HG03457 (cell line): ENCODE data around the gene PRR7.
"Not testable (repeated sequence)": the region's sequence is repeated elsewhere in the genome, so short reads cannot be mapped to it uniquely, and the experiment has no call there.

Experiments
- ATAC-seq: cut with Tn5 transposase; IDR thresholded peaks from one replicate; pipeline ENCODE4 v1.9.1; 2021; ENCODE audit warnings: moderate number of reproducible peaks; ENCODE audit not compliant: unreplicated experiment

Gene PRR7, protein sequence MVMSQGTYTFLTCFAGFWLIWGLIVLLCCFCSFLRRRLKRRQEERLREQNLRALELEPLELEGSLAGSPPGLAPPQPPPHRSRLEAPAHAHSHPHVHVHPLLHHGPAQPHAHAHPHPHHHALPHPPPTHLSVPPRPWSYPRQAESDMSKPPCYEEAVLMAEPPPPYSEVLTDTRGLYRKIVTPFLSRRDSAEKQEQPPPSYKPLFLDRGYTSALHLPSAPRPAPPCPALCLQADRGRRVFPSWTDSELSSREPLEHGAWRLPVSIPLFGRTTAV

DNA sequence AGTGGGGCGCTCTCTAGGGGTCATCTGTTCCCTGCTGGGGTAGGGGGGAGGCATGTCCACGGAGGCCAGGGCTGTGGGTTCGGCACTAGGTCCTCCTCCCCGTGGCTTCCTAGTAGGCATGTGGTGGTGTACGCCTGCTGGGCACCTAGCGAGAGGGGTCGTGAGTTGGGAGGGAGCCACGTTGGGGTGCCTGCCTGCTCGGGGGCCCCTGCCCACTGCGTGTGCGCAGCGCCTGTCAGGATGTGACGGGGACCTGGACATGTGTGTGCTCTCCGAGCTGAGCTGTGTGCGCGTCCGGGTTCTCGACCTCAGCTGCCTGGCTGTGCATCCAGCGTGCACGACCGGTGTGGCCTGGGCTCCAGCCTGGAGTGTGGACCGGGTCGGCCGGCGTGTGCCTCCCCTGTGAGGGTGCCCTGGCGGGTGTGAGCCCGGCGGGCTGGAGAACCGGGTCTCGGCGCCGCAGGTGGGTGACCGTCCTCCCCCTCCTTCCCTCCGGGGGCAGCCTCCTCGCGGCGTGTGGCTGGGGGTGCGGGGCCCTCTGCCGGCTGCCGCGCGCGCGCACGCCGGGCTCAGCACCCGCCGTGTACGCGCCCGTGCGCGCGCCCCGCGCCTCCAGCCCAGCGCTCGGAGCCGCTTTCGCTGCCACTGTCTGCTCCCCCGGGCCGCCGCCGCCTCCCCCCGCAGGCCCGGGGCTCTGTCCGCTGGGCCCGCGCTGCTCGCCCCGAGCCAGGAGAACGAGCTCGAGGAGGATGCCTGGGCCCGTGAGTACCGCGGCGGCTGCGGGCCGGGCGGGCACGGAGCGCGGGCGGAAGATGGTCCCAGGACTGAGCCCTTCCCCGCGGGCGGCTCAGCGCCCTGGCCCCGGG lies at the start of gene PRR7:
Gene PRR7, plus strand, starts transcription at position 615 of the 866 bp plus-strand sequence. CDS start 8,254 bp downstream, outside the sequence.
- ATAC-seq, result no peak

DNA sequence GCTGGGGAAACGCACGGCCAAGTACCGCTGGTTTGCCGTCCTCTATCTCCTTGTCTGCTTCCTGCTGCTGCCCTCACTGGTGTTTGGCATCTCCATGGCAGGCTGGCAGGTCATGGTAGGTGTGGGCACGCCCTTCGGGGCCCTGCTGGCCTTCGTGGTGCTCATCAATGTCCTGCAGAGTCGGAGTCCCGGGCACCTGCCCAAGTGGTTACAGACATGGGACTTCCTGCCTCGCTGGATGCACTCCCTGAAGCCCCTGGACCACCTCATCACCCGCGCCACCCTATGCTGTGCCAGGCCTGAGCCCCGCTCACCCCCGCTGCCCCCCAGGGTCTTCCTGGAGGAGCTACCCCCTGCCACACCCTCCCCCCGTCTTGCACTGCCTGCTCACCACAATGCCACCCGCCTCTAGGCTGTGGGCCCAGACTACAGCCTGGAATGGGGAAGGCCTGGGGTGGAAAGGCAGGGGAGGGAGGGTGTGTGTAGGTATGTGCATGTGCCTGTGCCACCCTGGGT lies 48.7 kb upstream of the PRR7 start:
- ATAC-seq, result no peak

DNA sequence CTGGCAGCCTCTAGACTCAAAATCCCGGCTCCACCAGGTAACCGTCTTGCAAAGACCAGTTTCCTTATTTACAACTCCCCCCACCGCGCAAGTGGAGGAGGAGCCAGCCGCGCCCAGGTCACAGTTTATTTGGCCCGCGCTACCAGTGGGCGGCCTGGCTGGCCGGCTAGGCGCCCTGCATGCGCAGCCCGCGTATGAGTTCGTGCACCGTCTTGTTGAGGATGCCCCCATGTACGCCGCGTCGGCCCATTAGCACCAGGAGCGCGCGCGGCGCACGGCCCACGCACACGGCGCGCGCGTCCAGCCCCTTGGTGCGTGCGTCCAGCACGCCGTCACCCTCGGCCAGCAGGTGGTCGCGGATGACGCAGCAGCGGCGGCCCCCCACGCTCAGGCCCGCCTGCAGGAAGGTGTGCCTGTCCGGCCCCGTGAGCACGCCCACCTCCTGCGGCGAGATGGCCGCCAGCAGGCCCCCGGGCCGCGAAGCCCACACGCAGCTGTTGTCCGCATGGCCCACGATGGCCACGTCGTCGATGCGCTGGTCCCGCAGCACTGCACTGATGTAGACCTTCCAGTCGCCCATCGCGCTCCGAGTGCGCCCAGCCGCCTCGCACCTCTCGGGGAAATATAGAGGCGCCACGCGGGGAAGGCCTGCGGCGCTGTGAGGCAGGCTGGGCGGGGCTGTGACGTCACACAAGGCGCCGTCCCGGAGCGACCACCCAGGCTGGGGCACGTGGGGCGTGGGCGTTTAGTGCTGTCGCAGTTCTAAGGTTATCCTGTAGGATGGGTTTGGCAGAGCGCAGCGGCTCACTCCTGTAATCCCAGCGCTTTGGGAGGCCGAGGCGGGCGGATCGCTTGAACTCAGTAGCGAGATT lies 46.4 kb upstream of the PRR7 start, which contains the start of gene PFN3:
Gene PFN3, minus strand, starts transcription at position 665 of the 872 bp plus-strand sequence. Its CDS starts 85 bp downstream, at position 580.
- no peak for ATAC-seq

DNA sequence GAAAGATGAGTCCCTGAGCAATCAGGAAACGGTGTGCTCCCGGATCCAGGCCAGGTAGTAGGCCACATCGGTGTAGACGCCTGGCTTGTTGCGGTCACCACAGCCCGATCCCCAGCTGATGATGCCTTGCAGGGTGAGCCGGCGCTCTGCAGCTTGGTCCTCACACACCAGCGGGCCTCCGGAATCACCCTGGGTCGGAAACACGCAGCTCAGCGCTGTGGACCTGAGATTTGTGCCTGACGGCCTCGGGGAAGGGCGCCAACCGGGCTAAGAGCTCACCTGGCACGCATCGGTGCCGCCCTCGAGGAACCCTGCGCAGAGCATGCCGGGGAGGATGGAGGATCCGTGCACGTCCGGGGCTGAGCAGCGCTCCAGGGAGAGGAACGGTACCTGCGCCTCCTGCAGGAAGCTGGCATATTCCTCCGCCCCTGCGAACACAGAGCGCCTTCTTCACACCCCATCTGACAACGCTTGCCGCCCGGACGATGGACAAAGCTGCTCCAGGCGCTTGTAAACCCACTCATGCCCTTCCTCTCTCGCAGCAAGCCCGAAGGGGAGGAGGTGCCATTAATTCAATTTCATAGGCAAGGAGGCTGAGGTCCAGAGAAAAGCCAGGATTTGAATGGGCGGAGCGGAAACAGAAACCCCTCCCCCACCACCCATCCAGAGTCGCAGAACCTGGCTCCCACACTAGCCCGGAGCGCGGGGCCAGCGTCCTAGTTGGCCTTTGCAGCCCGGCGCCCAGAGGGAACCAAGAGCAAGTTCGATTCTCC lies 44.2 kb upstream of the PRR7 start:
- ATAC-seq, result no peak

DNA sequence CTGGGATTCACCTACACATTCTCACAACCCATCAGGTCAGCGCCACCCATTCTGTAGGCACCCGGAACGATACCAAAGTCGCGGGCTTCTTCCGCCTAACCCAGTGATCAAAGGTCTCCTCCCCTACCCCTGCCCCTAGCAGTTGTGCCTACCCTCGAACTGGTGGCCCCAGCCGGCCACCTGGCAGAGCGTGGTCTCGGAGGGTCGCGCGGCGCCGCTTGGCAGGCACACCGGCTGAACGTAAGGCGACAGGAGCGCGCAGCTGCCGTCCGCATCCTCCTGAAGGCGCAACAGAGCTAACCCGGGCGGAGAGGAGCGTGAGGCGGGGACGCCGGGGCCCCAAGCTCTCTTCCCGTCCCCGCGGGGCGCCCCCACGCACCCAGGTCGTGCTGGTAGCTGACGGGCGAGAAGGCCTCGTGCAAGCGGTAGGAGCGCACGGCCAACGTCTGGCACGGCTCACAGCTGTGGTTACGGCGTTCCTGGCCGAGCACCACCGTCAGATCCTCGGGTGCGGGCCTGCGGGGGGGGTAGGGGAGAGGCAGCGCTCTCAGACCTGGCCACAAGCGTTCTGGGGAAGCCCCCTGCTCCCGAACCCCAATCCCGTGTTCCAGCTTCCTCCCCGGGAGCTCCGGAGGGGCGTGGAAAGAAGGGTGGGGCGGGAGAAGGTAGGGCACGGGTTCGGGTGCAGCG lies 43.4 kb upstream of the PRR7 start:
- ATAC-seq, result peak; percentile 7

DNA sequence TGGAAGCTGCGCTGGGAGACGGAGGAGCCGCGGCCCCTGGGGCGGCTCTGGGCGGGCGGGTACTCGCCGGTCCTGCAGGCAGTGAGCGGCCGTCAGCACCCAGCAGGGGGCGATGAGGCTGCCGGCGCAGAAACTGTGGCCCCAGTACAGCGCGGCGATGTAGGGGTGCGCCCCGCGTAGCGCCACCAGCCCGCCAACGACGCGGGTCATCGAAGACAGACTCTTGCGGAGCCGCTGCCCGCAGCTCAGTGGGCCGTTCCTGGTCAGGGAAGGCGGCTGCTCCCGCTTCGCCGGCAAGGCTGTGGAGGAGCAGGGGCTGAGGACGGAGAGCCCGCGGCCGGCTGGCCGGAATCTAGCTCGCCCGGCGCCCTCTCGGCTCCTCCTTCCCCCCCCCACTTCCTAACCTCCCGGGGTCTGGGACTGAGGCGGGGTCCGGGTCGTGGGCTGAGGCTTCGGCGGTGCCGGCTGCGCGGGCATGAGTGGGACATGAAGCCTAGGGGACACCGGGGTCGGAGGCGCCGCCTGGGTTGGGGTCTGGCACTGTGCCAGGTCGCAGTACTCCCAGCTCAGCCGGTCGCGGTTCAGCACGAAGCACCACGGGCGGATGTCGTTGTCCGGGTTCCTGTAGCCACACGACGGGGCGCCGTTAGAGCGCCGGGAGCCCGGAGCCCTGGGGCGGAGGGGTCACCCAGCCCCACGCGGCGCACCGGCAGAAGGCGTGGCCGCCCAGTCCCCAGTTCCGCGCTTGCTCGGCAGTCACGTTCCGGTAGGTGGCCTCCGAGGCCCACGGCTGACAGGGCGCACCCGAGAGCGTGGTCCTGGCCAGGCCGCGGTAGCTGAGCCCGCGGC lies 42.6 kb upstream of the PRR7 start:
- ATAC-seq, result peak; percentile 61

DNA sequence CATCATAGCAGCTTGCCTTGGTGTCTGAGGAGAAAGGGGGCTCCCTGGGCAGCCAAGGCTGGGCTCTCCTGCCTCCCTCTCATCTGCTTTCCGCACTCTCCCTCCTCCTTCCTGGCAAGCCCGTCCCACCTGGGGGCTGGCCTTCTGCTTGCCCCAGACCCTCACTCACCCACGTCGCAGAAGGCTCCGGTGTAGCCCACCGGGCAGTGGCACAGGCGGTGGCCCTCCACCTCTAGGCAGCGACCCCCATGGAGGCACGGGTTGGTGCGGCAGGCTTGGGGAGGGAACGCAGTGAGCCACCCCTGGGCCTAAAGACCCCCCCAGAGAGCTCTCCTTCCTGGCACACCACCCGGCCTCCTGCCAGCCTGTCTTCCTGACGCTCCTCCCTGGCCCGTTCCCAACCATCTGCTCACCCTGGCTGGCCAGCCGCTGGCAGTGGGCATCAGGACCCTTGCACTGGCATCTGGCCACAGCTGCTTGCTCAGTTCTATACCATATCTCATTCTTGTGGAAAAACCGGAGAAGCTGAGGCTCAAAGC lies 41.9 kb upstream of the PRR7 start:
- ATAC-seq, result no peak

DNA sequence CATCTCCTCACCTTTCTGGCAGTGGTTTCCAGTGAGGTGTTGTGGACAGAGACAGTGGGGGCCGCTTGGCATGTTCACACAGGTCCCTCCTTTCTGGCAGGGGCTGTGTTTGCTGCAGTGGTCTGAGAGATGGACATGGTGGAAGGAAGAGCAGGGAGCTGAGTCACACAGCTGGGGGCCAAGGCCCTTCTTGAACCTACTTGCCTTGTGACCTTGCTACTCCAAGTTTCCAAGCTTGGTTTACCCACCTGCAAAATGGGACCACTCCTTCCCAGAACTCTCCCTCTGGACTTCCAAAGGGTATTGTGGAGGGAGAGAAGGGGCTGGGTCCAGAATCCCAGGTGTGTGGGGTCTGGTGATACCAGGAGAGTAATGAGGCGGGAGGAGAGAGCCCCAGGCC lies 41.3 kb upstream of the PRR7 start:
- no peak for ATAC-seq

DNA sequence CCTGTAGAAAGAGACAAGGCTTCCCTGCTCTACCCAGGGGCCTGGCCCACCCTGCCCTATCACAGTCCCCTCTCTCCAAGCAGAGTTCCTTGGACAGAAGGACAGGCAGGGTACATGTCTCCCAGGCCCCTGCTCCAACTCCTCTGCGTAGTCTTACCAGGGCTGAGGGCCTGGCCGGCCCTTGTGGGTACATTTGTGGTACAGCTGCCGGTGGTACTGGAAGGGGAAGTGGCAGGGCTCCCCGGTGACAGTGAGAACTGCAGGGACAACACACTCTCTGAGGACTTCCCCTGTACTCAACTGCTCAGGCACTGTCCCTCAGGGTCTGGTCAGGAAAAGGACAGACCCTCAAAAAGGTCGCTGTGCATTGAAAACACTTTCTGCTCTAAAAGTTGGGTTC lies 40.8 kb upstream of the PRR7 start:
- no peak for ATAC-seq

DNA sequence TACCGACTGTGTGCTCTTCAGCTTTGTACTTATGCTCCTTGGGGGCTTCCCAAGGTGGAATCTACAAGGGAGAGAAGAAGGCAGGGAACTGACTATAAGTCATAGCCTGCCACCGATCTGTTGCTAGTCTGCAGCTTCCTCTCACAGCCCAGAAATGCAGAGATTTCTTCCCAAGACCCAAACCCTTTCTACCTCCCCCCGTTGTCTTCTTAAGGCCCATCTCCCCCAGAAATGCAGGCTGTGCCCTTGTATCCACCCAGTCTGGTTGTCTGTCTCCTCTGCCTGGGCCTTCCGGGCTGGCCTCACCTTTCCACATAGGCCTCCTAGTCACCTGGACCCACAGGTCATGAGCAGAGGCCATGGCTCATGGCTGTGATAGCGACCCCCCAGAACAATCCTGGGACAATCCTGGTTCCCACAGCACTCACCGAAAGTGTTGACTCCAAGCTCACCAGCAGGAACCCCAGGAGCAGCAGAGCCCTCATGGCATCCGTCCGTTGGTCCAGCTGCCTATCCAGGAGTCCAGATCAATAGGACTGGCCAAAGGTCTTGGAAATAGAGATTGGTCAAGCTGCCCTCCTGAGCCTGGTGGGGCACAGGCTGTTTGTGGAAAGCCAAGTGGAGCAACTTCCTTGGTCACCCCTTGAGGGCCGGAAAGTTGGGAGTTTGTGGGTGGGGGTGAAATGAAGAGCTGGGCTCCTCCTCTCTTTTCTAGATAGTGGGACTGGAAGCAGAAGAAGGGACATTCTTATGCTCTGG lies 37.4 kb upstream of the PRR7 start, which contains the start of gene F12:
Gene F12, minus strand, starts transcription at position 522 of the 759 bp plus-strand sequence. Its CDS starts 37 bp downstream, at position 485.
- no peak for ATAC-seq

DNA sequence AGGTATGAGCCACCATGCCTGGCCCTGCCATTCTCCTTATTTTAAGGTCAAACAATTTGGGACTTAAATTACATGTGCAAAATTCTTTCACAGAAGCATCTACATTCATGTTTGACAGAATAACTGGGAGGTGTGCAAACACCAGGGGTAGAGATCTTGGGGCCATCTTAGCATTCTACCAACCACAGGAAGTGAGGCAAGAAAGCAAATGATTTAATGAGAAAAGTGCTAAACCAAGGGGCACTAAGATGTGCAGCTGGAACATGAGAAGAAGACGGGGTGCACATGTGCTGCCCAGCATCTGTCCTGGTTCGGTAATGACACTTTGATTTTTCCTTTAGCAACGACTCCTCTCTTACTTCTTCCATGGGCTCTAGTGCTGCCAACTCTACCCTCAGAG lies 36.0 kb upstream of the PRR7 start:
- ATAC-seq, result no peak

DNA sequence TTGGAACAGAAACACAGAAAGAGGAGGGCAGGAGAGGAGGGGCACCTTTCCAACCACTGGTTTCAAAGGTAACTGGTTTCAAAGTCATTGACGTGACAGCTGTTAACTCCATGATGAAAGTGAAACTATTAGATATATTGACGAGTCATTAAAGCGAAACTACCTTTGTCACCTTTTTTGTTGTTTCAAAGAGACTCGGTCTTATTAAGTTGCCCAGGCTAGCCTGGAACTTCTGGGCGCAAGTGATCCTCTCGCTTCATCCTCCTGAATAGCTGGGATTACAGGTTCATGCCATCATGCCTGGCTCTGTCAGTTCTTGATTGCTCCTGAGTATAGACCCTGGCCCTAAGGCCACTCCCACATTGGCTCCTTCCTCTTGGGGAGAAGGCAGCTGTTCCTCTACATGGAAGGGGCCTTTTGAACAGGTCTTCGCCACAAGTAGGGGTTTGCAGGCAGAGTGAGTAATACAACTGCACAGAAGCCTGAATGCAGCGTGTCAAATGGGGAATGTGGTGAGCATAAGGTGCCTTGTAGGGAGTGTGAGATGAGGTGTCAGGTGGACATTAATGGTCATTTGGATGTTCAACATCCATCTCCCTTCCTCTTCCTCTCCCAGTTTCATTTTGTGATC lies 33.9 kb upstream of the PRR7 start:
- ATAC-seq, result no peak

DNA sequence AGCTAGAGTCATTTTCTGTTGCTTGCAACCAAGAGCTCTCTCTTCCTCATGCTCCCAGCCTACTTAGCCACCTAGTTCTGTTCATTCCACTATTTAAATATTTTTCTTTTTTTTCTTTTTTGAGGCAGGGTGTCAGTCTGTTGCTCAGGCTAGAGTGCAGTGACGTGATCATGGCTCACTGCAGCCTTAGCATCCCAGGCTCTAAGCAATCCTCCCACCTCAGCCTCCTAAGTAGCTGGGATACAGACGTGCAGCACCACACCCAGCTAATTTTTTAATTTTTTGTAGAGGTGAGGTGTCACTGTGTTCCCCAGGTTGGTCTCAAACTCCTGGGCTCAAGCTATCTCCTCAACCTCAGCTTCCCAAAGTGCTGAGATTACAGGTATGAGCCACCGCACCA lies 32.1 kb upstream of the PRR7 start:
- ATAC-seq, result no peak

DNA sequence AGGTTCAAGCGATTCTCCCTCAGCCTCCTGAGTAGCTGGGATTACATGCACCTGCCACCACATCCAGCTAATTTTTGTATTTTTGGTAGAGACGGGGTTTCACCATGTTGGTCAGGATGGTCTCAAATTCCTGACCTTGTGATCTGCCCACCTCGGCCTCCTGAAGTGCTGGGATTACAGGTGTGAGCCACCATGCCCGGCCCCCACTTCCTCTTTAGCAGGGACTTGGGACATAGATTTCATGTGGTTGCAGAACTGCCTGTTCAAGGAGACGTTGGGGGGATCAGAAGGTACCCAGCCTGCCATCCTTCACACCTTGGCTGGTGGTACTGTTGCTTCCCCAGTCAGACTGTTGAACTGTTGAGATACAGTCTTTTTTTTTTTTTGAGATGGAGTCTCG lies 29.5 kb upstream of the PRR7 start:
- not testable (repeated sequence) for ATAC-seq

DNA sequence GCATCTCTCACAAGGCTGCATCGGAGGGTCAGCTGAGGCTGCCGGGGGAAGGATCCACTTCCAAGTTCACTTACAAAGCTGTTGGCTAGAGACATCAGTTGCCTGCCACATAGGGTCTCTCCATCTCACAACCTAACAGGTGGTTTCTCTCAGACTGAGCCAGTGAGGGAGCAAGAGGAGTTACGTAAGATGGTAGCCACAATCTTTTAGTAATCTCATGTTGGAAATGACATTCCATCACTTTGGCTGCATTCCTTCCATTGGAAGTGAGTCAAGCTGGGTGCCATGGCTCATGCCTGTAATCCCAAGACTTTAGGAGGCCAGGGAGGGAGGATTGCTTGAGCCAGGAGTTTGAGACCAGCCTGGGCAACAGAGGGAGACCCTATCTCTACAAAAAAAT lies 27.6 kb upstream of the PRR7 start:
- ATAC-seq, result no peak

DNA sequence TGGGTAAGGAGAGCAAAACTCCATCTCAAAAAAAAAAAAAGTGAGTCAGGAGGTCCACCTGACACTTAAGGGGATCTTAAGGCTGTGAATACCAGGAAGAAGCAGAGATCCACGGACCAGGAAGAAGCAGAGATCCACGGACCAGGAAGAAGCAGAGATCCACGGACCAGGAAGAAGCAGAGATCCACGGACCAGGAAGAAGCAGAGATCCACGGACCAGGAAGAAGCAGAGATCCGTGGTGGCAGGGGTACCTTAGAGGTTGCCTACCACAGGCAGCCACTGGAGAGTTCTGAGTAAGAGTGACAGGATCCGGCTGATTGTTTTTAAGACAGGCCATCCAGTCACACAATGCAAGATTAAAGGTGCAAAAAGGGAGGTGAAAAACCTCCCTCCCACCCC lies 26.1 kb upstream of the PRR7 start:
- ATAC-seq, result not testable (repeated sequence)
